Measurements from ENCODE around the gene SORT1.

GRCh38 chr1:109315288-109315687 is 82.4 kb downstream of the SORT1 start:
- TF ChIP-seq CTCF (IDR thresholded peaks at IDR 0.05; ENCODE audit: low read depth, low read length) (no peak), EZH2phosphoT487 (IDR thresholded peaks at IDR 0.05; ENCODE audit: low read depth) (no peak)
